Measurements from ENCODE around the gene PRR16. TPM values are rescaled to one million over a fixed set of nuclear protein-coding genes. Genes with fewer than 3 reads are reported as not detected.

Gene PRR16
- total and polyA plus RNA-seq, 8 donors, result 4.9 to 13.4 (median 11.4) TPM

DNA sequence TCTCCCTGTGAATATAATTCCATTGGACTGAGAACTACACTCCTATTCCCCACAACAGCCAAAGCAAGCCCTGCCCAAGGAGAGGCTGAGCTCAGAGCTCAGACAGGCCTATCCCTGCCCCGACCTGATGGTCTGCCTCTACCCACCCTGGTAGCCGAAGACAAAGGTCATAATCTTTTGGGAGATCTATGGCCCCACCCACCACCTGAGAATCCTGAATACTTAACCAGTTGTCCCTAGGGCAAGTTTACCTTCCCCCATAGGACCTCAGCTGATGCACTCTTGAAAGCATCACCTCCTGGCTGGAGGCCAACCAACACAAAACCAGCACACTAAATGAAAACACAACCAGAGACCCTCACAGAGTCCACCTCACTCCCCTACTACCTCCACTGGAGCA is 167.5 kb downstream of the PRR16 start:
- H3K27me3 ChIP-seq, result no peaks in the 10 kb centered on the region
- ATAC-seq (no peak), DNase-seq (no peak)
- no peak overlapping the region for H3K27ac ChIP-seq
- no peaks in the 10 kb centered on the region for H3K9me3 ChIP-seq
- H3K36me3 ChIP-seq, result no peaks in the 10 kb centered on the region
- no peaks in the 10 kb centered on the region for H3K4me1 ChIP-seq
- TF ChIP-seq, protein P1, sequence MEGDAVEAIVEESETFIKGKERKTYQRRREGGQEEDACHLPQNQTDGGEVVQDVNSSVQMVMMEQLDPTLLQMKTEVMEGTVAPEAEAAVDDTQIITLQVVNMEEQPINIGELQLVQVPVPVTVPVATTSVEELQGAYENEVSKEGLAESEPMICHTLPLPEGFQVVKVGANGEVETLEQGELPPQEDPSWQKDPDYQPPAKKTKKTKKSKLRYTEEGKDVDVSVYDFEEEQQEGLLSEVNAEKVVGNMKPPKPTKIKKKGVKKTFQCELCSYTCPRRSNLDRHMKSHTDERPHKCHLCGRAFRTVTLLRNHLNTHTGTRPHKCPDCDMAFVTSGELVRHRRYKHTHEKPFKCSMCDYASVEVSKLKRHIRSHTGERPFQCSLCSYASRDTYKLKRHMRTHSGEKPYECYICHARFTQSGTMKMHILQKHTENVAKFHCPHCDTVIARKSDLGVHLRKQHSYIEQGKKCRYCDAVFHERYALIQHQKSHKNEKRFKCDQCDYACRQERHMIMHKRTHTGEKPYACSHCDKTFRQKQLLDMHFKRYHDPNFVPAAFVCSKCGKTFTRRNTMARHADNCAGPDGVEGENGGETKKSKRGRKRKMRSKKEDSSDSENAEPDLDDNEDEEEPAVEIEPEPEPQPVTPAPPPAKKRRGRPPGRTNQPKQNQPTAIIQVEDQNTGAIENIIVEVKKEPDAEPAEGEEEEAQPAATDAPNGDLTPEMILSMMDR (IDR thresholded peaks at IDR 0.05), result no peak
- no peak overlapping the region for H3K4me3 ChIP-seq
- intact Hi-C loops (cut with DNase I), result no loop called here

DNA sequence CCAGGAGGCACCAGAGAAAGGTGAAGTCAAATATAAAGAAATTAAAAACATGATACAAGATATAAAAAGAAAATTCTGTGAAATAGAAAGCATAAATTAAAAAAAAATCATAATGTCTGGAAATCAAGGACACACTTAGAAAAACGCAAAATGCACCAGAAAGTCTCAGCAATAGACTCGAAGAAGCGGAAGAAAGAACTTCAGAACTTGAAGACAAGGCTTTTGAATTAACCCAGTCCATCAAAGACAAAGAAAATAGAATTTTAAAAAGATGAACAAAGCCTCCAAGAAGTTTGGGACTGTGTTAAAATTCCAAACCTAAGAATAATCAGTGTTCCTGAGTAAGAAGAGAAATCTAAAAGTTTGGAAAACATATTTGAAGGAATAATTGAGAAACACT is 168.3 kb downstream of the PRR16 start:
- Histone ChIP-seq H3K4me1 (no peaks in the 10 kb centered on the region), H3K9me3 (no peaks in the 10 kb centered on the region), H3K4me3 (no peak overlapping the region), H3K27me3 (no peaks in the 10 kb centered on the region), H3K27ac (no peak overlapping the region), H3K36me3 (no peaks in the 10 kb centered on the region)
- intact Hi-C loops (cut with DNase I), result no loop called here
- TF ChIP-seq, protein P1 (IDR thresholded peaks at IDR 0.05), result no peak
- ATAC-seq (no peak), DNase-seq (no peak)

DNA sequence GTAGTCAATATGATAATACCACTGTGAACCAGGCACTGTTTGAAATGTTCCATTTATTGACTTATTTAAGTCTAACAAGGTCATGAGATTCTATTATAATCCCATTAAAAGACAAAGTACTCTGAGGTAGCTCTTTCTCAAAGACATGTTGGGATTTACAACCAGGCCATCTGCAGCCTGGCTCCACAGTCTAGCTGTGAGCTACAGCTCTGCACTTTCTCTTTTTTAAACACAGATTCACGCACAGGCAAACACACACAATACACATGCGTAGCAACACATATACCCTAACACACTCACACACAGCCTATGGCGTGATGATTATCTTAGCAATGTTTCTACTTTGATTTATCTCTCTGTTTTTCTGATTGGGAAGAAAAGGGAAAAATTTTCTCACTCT is 174.3 kb downstream of the PRR16 start:
- Histone ChIP-seq H3K27ac (no peak overlapping the region), H3K4me3 (no peak overlapping the region), H3K9me3 (no peaks in the 10 kb centered on the region), H3K36me3 (no peaks in the 10 kb centered on the region), H3K4me1 (no peaks in the 10 kb centered on the region), H3K27me3 (no peaks in the 10 kb centered on the region)
- no peak for ATAC-seq
- intact Hi-C loops (cut with DNase I), result no loop called here
- TF ChIP-seq, protein P1 (IDR thresholded peaks at IDR 0.05), result no peak
- no peak for DNase-seq

DNA sequence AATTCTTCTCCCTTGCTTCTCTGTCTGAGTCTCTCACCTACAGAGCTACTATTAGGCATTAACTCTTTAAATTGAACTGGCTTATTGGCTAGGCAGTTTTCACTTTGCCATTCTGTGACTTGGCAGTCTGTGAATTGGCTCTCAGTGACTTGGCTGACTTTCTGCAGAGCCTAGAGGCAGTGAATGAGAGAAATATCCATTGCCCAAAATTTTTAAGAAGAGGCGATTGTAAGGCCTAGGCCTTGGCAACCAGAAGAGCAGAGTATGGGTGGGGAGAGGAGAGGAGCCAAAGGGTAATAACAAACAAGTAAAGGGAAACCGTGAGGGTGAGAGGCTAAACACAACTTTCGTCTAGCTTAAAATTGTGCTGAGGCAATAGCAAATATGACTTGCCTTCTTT is 176.7 kb downstream of the PRR16 start:
- no peak for ATAC-seq
- Histone ChIP-seq H3K4me3 (no peak overlapping the region), H3K36me3 (no peaks in the 10 kb centered on the region), H3K9me3 (no peaks in the 10 kb centered on the region), H3K27me3 (no peaks in the 10 kb centered on the region), H3K4me1 (no peaks in the 10 kb centered on the region), H3K27ac (no peak overlapping the region)
- TF ChIP-seq, protein P1 (IDR thresholded peaks at IDR 0.05), result no peak
- intact Hi-C loops (cut with DNase I), result no loop called here
- DNase-seq, result no peak

DNA sequence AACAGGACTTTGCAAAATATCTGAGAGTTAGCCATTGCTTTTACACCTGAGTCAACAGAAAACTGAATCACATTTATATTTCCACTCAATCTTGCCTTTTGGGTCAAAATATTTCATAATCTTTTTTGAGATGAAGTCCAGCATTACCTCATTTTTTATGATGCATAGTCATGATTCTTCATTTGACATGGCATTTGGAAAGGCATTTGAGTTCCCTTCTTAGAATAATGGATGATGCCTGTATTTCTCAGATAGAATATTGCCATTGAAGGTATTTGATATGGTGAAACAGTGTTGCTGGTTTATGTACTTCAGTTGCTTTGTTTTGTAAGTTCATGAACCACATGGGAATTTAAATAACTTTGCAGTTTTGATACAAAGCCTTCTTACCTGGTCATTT is 180.4 kb downstream of the PRR16 start:
- DNase-seq, result no peak
- TF ChIP-seq, protein P1 (IDR thresholded peaks at IDR 0.05), result no peak
- no peak overlapping the region for H3K27ac ChIP-seq
- no peaks in the 10 kb centered on the region for H3K4me1 ChIP-seq
- H3K27me3 ChIP-seq, result no peaks in the 10 kb centered on the region
- no peaks in the 10 kb centered on the region for H3K9me3 ChIP-seq
- intact Hi-C loops (cut with DNase I), result no loop called here
- no peaks in the 10 kb centered on the region for H3K36me3 ChIP-seq
- no peak overlapping the region for H3K4me3 ChIP-seq
- no peak for ATAC-seq

Data from left lung (tissue), 10 donors.